Activated CD4-positive, CD25-positive, alpha-beta regulatory T cell treated with anti-CD3 and anti-CD28 coated beads, Interleukin-2, amount 50 U/mL, for 24 hours (primary cell): ENCODE data around the gene CCDC78.
"Not testable (repeated sequence)": the region's sequence is repeated elsewhere in the genome, so short reads cannot be mapped to it uniquely, and the experiment has no call there.

Experiments
- ATAC-seq, 2 donors: fragments of 150-1000 bp; cut with Tn5 transposase; one replicate each; pipeline ENCODE4 v1.10.0; 2021; ENCODE audit warnings: mild to moderate bottlenecking in 1 of 2, moderate library complexity in 1 of 2

Gene CCDC78

DNA sequence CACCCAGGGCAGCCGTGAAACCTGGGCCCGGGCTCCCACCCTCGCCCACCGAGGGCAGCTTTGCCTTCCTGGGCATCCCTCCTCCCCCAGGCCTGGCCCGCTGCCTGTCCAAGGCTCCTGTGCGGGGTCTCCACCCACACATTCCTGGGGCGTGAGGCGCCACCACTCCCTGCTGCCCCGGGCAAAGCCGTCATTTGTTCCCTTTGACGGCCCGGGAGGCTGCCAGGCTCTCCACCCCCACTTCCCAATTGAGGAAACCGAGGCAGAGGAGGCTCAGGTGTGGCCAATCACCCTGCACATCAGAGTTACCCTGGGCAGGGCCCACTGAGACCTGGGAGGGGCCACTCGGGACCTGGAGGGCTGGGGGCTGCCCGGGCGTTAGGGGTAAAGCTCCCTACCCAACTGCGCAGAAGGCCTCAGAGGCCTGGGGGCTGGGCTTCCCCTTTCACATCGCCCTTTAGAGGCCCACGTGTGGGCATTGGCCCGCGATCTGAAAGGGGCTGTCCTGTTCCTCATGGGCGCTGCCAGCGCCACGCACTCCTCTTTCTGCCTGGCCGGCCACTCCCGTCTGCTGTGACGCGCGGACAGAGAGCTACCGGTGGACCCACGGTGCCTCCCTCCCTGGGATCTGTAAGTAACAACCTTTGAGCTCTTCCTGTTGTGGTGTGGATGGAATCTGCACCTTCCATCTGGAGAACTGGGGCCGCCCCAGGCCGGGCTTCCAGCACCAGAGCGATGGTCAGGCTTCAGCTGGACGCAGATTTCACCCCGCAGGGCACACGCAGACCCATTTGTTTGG lies 34.5 kb upstream of the CCDC78 start, which contains the start of gene MSLN:
Gene MSLN (plus strand): TSS at position 190 of the 799 bp plus-strand sequence. CDS start 1,947 bp downstream, outside the sequence.
- no peak for ATAC-seq

GRCh38 chr16:760065-760464 lies 33.8 kb upstream of the CCDC78 start:
- no peak for ATAC-seq

DNA sequence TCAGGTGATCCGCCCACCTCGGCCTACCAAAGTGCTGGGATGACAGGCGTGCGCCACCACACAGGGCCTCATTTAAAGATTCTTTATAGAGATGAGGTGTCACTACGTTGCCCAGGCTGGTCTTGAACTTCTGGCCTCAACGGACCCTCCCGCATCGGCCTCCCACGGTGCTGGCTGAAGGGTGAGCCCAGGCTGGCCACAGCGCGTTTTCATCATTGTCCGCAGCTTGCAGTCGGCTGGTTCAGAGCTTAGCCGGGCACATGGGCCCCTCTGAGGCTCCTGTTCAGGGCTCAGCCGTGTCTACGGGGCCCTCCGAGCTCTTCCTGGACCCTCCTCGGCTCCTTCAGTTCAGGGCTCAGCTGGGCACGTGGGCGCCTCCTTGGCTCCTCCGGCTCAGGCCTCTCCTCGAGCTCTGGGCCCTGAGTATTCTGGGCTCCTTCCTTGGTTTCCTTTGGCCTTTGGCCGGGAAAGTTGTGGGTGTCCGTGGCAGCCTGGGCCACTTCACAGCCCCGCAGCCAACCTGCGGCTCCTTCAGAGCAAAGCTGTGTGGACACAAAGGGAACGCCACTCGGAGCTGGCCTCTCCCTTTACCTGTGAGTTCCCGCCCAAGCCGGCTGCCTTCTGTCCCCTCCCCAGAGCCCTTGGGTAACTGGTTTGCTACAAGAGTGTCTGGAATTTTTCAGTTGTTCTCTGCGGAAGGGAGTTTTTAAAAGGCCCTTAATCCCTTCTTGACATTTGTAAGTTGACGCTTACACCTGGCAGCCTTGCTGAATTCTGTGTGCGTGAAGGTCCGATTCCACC lies 33.1 kb upstream of the CCDC78 start:
- no peak for ATAC-seq

GRCh38 chr16:756428-756827 lies 30.2 kb upstream of the CCDC78 start:
- no peak for ATAC-seq

DNA sequence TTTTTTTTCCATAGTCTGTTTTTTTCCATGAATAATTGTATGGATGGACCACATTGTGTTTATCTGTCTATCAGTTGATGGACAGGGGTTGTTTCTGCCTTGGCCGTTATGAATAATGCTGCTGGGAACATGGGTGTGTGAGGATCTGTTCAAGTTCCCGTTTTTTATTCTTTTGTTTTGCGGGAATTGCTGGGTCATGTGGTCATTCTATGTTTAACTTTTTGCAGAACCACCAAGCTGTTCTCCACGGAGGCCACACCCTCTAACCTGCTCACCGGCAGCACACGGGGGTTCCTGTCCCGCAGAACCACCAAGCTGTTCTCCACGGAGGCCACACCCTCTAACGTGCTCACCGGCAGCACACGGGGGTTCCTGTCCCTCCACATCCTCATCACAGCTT lies 28.4 kb upstream of the CCDC78 start:
- ATAC-seq = no peak

- not testable (repeated sequence) for ATAC-seq
Measured at GRCh38 chr16:754121-754607, 27.9 kb upstream of the CCDC78 start.

- no peak for ATAC-seq
Measured at GRCh38 chr16:752007-752312, 25.7 kb upstream of the CCDC78 start.

DNA sequence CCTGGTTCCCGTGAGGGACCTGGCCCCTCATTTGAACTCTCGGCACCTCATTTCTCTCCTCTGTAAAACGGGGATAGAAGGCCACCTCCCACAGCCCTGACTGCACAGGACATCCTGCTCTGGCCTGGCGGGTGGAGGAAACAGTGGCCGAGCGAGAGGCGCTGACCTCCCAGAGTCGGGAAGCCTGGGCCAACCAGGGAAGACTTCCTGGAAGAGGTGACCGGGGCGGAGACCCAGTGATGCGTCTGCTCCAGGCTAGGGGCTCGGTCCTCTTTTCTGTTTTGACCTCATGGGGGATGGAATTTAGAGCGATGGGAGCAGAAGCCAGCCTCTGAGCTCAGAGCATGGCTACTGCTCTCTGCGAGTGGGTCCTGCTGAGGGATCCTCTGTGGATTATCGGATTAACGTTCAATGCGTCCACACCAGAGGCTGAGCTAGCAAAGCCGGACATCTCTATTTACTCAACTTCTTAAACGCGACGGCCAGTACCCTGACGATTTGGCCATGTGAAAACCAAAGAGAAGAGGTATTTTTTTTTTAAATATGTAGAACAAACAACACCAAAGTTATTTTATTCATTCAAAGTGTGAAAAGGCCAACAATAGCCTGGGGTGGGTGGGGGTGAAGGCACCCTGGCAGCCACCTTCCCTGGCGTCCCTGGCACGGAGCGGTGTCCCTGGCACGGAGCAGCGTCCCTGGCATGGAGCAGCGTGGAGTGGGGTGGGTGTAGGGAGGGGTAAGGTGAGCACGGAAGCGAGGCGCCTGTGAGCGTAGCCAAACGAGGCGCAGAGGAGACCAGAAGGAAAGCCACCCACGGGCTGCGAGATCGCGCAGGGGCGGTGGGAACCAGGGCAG lies 25.1 kb upstream of the CCDC78 start:
- no peak for ATAC-seq

DNA sequence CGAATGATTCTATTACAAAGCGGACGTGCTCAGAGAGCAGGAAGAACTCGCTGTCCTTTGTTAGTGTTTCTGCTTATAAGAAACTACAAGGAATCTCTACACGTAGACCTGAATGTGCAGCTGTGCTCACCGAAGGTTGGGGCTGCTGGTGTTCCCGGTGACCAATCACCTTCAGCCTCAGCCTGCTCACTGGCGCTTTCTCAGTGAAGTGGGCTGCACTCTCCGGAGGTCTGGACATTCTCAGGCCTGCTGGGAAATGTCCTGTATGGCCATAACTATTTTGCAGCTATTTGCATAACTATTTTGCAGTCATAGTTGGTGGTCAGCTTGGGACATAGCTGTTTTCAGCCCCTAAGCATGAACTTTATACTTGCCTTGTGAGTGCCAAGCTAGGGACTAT lies 24.2 kb upstream of the CCDC78 start:
- ATAC-seq = no peak

- ATAC-seq = no peak
Measured at GRCh38 chr16:749010-749409, 22.8 kb upstream of the CCDC78 start.

GRCh38 chr16:747978-748746 lies 21.9 kb upstream of the CCDC78 start:
- ATAC-seq = no peak

- no peak for ATAC-seq
Measured at GRCh38 chr16:746637-747036, 20.4 kb upstream of the CCDC78 start.

GRCh38 chr16:745739-746138 lies 19.5 kb upstream of the CCDC78 start:
- ATAC-seq = no peak

DNA sequence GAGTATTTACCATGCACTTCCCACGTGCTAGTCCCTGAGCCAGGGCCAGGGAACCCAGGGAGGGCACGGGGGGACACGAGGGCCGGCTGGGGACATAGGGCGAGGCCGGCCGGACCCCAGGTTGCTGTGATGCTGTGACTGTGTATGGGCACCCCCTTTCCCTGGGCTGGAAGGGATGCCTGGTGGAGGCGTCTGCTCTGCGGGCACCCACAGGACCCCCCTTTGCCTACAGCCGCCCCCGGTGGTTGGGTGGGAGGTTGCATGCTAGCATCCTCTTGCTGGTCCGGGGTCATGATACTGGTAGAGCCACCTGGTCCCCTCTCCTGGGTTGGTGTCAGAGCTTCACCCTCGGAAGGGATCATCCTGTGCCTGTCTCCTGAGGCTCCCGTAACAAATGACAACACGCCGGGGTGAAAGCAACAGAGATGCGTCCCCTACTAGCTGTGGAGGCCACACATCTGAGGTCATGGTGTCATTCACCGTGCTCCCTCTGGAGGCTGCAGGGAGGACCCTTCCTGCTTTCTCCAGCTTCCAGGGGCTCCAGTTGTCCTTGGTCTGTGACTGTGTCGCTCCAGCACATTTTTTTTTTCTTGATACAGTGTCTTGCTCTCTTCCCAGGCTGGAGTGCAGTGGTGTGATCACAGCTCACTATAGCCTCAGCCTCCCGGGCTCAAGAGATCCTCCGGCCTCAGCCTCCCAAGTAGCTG lies 17.7 kb upstream of the CCDC78 start:
- ATAC-seq = no peak

DNA sequence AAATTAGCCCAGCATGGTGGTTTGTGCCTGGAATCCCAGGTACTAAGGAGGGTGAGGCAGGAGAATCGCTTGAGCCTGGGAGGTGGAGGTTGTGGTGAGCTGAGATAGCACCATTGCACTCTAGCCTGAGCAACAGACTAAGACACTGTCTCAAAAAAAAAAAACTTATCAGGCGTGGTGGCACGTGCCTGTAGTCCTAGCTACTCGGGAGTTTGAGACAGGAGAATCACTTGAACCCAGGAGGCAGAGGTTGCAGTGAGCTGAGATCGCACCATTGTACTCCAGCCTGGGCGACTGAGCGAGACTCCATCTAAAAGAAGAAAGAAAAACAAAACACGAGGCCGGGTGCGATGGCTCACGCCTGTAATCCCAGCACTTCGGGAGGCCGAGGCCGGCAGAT lies 16.7 kb upstream of the CCDC78 start:
- ATAC-seq = not testable (repeated sequence)

- ATAC-seq = no peak
Measured at GRCh38 chr16:741986-742629, 15.9 kb upstream of the CCDC78 start.

DNA sequence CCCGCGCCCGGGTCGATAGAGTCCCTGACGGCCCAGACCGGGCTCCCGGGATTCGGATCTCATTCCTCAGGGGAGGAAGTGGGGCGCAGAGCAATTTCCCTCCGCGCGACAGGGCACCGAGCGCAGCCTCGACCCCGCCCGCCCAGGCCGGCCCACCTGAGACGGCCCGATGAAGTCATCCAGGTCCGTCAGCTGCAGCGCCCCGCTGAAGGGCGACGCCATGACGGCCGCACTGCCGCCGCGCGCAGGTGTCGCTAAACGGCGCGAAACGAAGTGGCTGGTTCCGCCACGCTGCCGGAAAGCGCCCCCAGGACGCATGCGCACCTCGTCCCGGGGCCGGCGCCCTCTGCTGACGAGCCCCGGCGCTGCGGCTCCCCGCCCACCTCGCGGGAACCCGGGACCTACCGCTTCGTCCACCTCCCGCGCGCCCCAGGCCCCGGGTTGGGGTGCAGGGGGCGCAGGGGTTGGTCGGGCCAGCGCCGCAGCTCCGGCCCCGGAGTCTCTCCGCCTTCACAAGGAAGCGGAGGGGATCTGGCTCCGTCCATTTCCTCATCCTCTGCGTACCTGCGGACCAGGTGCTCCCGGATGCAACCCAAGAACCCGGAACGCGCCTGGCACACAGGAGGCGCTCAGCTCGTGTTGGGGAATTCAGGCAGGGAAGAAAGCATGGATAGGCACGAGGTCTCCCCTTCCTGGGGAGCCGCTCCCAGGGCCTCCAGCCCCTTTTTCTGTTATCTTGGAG lies 14.7 kb upstream of the CCDC78 start, which contains the start of gene CIAO3:
Gene CIAO3 (minus strand): TSS at position 234 of the 742 bp plus-strand sequence. CDS start 12 bp downstream, at position 222.
- peak; percentile 77 to 80 for ATAC-seq

- ATAC-seq = no peak
Measured at GRCh38 chr16:740459-740763, 14.2 kb upstream of the CCDC78 start.

DNA sequence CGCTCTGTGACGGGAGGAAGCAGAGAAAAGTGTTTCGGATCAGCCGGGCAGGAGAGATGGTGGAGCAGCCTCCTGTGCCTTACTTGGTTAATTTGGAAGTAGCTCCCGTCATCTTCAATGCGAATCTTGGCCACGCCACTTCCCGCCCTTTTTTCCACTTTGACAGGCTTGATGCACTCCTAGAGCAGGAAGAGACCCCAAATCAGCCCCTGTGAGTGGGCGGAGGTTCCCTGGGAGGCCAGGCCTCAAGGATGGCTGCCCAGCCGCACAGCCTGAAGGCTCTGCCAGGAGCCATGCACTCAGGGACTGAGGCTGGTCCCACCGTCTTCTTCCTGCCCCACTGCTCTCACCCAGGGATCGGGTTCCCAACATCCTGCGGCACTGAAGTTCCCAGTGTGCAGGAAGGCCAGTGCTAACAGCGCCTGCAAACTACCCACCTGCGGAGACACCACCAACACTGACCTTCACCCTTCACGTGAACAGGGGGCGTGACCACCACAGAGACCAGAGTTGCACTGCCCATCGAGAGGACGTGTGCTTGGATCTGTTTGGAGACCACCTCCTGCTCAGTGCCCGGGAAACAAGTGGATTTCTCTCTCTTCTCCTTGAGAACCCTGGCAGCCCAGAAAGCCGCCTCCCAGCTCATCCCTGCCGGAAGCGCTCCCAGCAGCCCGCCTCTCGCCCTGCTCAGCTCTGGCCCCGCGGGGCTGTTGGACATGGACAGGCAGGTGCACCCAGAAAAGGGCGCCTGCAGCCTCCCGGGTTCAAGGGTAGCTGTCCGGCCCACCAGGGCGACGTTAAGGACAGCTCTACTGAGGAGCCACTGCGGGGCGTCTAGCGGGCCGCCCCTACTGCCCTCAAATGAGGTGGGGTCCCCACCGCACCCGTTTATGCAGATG lies 13.6 kb upstream of the CCDC78 start:
- no peak for ATAC-seq
